Stimulated activated CD4-positive, alpha-beta T cell treated with anti-CD3 and anti-CD28 coated beads, Interleukin-1b, Interleukin-23, amount 100 ng/mL, for 4 hours (primary cell): ENCODE data around the gene AGBL5.
A peak's percentile ranks its signal among the peaks of the same experiment; 100 is the strongest.

Experiments
- DNase-seq, 2 donors: peaks; one replicate each; pipeline ENCODE4 v3.0.0-alpha.2; 2020; ENCODE audit warnings: low read depth in 2 of 2

The AGBL5 gene

GRCh38 chr2:27078267-27079194 is 27.1 kb downstream of the AGBL5 start, which contains the start of gene EMILIN1:
Gene EMILIN1 (plus strand): TSS chr2:27078615. CDS start chr2:27079066, 451 bp downstream.
- DNase-seq, result no peak

GRCh38 chr2:27079233-27080139 is 28.0 kb downstream of the AGBL5 start:
- DNase-seq, result no peak

- no peak for DNase-seq
Measured at GRCh38 chr2:27080140-27080469, 28.6 kb downstream of the AGBL5 start.

- no peak for DNase-seq
Measured at GRCh38 chr2:27080603-27080936, 29.1 kb downstream of the AGBL5 start.

GRCh38 chr2:27081984-27082772 is 30.7 kb downstream of the AGBL5 start:
- no peak for DNase-seq

- DNase-seq, result no peak
Measured at GRCh38 chr2:27082773-27083409, 31.4 kb downstream of the AGBL5 start.

- DNase-seq, result no peak
Measured at GRCh38 chr2:27083410-27084296, 32.2 kb downstream of the AGBL5 start.

- DNase-seq, result no peak
Measured at GRCh38 chr2:27084297-27085061, 33.0 kb downstream of the AGBL5 start.

GRCh38 chr2:27085062-27085672 is 33.7 kb downstream of the AGBL5 start:
- no peak for DNase-seq

GRCh38 chr2:27085673-27086089 is 34.2 kb downstream of the AGBL5 start:
- peak in 1 of 2 donors; percentile 36 for DNase-seq

GRCh38 chr2:27086090-27086723 is 34.7 kb downstream of the AGBL5 start:
- peak; percentile 98 to 99 for DNase-seq

GRCh38 chr2:27086724-27087593 is 35.5 kb downstream of the AGBL5 start, which contains the start of gene KHK:
Gene KHK (plus strand): TSS chr2:27086772. CDS start chr2:27087260, 488 bp downstream.
- no peak for DNase-seq

GRCh38 chr2:27087823-27088410 is 36.4 kb downstream of the AGBL5 start:
- no peak for DNase-seq

- no peak for DNase-seq
Measured at GRCh38 chr2:27088634-27089033, 37.2 kb downstream of the AGBL5 start.

- DNase-seq, result no peak
Measured at GRCh38 chr2:27089111-27089954, 37.9 kb downstream of the AGBL5 start.
